ENCODE data around the gene ANKH. TPM values are rescaled to one million over a fixed set of nuclear protein-coding genes. Genes with fewer than 3 reads are reported as not detected.

ANKH gene
- total and polyA plus RNA-seq, 2 of the 13 experiments (the other 11 are each of a cell fraction or from before 2014, with no cell fraction given): 25.0 to 36.0 TPM

DNA sequence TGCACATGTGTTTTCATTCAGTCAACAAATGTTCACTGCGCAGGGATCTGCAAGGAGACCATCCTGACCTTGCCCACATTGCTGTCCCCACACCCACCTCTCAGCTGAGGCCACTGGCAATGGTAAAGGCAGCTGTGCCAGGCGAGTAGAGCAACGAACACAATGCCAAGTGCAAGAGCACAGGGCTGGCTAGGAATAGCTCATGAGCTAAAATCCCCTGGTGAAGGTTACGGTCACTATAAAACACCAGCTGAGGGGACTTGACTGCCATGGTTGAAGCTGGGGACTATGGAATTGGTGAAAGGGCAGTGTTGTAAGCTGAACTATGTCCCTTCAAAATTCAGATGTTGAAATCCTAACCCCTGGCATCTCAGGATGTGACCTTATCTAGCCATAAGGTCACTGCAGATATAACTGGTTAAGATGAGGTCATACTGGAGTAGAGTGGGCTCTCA, 111.0 kb downstream of the ANKH start (continued):
- TF ChIP-seq, protein P1, sequence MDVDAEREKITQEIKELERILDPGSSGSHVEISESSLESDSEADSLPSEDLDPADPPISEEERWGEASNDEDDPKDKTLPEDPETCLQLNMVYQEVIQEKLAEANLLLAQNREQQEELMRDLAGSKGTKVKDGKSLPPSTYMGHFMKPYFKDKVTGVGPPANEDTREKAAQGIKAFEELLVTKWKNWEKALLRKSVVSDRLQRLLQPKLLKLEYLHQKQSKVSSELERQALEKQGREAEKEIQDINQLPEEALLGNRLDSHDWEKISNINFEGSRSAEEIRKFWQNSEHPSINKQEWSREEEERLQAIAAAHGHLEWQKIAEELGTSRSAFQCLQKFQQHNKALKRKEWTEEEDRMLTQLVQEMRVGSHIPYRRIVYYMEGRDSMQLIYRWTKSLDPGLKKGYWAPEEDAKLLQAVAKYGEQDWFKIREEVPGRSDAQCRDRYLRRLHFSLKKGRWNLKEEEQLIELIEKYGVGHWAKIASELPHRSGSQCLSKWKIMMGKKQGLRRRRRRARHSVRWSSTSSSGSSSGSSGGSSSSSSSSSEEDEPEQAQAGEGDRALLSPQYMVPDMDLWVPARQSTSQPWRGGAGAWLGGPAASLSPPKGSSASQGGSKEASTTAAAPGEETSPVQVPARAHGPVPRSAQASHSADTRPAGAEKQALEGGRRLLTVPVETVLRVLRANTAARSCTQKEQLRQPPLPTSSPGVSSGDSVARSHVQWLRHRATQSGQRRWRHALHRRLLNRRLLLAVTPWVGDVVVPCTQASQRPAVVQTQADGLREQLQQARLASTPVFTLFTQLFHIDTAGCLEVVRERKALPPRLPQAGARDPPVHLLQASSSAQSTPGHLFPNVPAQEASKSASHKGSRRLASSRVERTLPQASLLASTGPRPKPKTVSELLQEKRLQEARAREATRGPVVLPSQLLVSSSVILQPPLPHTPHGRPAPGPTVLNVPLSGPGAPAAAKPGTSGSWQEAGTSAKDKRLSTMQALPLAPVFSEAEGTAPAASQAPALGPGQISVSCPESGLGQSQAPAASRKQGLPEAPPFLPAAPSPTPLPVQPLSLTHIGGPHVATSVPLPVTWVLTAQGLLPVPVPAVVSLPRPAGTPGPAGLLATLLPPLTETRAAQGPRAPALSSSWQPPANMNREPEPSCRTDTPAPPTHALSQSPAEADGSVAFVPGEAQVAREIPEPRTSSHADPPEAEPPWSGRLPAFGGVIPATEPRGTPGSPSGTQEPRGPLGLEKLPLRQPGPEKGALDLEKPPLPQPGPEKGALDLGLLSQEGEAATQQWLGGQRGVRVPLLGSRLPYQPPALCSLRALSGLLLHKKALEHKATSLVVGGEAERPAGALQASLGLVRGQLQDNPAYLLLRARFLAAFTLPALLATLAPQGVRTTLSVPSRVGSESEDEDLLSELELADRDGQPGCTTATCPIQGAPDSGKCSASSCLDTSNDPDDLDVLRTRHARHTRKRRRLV (CRISPR knock-in tag; IDR thresholded peaks at IDR 0.05): no peak
- TF ChIP-seq ARNT2 (CRISPR knock-in tag; IDR thresholded peaks at IDR 0.05; ENCODE audit: low read depth) (no peak), ZBTB10 (CRISPR knock-in tag; IDR thresholded peaks at IDR 0.05; ENCODE audit: borderline replicate concordance) (no peak), ZNF782 (CRISPR knock-in tag; IDR thresholded peaks at IDR 0.05; ENCODE audit: borderline replicate concordance) (no peak), SP4 (CRISPR knock-in tag; IDR thresholded peaks at IDR 0.05) (no peak), MATR3 (CRISPR knock-in tag; IDR thresholded peaks at IDR 0.05) (no peak), XRCC5 (optimal IDR thresholded peaks at IDR 0.05; ENCODE audit: low read length) (no peak), ELF1 (CRISPR knock-in tag; IDR thresholded peaks at IDR 0.05) (no peak), ZNF263 (CRISPR knock-in tag; IDR thresholded peaks at IDR 0.05) (no peak), NFRKB (IDR thresholded peaks at IDR 0.05) (no peak), DDIT3 (CRISPR knock-in tag; IDR thresholded peaks at IDR 0.05) (no peak), NR2F1 (CRISPR knock-in tag; IDR thresholded peaks at IDR 0.05) (peak; percentile 94 to 95), ZNF230 (CRISPR knock-in tag; IDR thresholded peaks at IDR 0.05) (no peak), ETV5 (CRISPR knock-in tag; IDR thresholded peaks at IDR 0.05; ENCODE audit: borderline replicate concordance) (peak; percentile 25; the same call in 1 of the 2 replicates), CAMTA2 (CRISPR knock-in tag; IDR thresholded peaks at IDR 0.05; ENCODE audit: borderline replicate concordance) (no peak), IRF9 (CRISPR knock-in tag; IDR thresholded peaks at IDR 0.05; ENCODE audit: borderline replicate concordance) (no peak), TBL1XR1 (IDR thresholded peaks at IDR 0.05; ENCODE audit: borderline replicate concordance, low read length, partially characterized antibody) (peak; percentile 91), ZSCAN20 (CRISPR knock-in tag; IDR thresholded peaks at IDR 0.05; ENCODE audit: borderline replicate concordance) (no peak), NR0B2 (CRISPR knock-in tag; IDR thresholded peaks at IDR 0.05) (no peak), RARG (CRISPR knock-in tag; IDR thresholded peaks at IDR 0.05; ENCODE audit: low read depth) (no peak), RBAK (CRISPR knock-in tag; IDR thresholded peaks at IDR 0.05) (no peak), HMG20B (CRISPR knock-in tag; conservative IDR thresholded peaks at IDR 0.05) (no peak)
